ENCODE measurements around the gene DYNC1H1.

The DYNC1H1 gene

DNA sequence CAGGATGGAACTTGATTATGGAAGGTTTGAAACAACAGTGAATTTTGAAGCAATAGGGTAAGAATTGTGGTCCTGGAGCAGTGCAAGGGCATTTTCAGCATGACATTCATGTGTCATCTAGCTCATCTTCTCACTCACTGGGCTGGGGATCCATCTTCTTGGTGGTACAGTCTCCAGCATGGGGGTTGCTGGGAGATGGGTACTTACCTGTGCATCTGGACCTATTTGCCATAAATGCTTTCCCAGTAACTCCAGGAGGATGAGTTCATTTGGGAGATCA, 115.3 kb downstream of the DYNC1H1 start:
- POLR2A ChIA-PET: interaction anchor here (0.5 to 0.8 kb wide), 2 partner anchors 8 to 16 kb away, joined by 3 read pairs; no protein-coding TSS in a partner anchor
- Histone ChIP-seq H3K9me3 (ENCODE audit: control insufficient read depth, insufficient read depth, low read depth, low read length) (no peaks in the 10 kb centered on the region), H3K4me1 (ENCODE audit: control insufficient read depth, insufficient read depth, low read length) (peaks cover 5% of the 10 kb centered on the region; the same call in 1 of the 2 replicates), H3K4me3 (ENCODE audit: low read depth, low read length) (no peak overlapping the region), H3K27ac (ENCODE audit: extremely low read depth, low read depth, low read length) (no peak overlapping the region), H3K36me3 (ENCODE audit: control insufficient read depth in 2 of 2, insufficient read depth in 1 of 2, low read length in 2 of 2) (peaks cover 62 to 67% of the 10 kb centered on the region in 2 experiments)
- TF ChIP-seq ZNF626 (tag by site-specific recombination; IDR thresholded peaks at IDR 0.05): no peak
- no peak for TF ChIP-seq ZNF654 (tag by site-specific recombination; IDR thresholded peaks at IDR 0.05; ENCODE audit: low read depth)
- TF ChIP-seq, protein P1, sequence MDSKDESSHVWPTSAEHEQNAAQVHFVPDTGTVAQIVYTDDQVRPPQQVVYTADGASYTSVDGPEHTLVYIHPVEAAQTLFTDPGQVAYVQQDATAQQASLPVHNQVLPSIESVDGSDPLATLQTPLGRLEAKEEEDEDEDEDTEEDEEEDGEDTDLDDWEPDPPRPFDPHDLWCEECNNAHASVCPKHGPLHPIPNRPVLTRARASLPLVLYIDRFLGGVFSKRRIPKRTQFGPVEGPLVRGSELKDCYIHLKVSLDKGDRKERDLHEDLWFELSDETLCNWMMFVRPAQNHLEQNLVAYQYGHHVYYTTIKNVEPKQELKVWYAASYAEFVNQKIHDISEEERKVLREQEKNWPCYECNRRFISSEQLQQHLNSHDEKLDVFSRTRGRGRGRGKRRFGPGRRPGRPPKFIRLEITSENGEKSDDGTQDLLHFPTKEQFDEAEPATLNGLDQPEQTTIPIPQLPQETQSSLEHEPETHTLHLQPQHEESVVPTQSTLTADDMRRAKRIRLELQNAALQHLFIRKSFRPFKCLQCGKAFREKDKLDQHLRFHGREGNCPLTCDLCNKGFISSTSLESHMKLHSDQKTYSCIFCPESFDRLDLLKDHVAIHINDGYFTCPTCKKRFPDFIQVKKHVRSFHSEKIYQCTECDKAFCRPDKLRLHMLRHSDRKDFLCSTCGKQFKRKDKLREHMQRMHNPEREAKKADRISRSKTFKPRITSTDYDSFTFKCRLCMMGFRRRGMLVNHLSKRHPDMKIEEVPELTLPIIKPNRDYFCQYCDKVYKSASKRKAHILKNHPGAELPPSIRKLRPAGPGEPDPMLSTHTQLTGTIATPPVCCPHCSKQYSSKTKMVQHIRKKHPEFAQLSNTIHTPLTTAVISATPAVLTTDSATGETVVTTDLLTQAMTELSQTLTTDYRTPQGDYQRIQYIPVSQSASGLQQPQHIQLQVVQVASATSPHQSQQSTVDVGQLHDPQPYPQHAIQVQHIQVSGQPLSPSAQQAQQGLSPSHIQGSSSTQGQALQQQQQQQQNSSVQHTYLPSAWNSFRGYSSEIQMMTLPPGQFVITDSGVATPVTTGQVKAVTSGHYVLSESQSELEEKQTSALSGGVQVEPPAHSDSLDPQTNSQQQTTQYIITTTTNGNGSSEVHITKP (tag by site-specific recombination; IDR thresholded peaks at IDR 0.05): peak; percentile 68
- TF ChIP-seq ZNF600 (tag by site-specific recombination; IDR thresholded peaks at IDR 0.05): peak; percentile 84; the same call in 1 of the 2 replicates
- CTCF ChIA-PET: interaction anchor here (1.4 kb wide), 1 partner anchor 372 kb away, joined by 3 read pairs; no protein-coding TSS in a partner anchor

DNA sequence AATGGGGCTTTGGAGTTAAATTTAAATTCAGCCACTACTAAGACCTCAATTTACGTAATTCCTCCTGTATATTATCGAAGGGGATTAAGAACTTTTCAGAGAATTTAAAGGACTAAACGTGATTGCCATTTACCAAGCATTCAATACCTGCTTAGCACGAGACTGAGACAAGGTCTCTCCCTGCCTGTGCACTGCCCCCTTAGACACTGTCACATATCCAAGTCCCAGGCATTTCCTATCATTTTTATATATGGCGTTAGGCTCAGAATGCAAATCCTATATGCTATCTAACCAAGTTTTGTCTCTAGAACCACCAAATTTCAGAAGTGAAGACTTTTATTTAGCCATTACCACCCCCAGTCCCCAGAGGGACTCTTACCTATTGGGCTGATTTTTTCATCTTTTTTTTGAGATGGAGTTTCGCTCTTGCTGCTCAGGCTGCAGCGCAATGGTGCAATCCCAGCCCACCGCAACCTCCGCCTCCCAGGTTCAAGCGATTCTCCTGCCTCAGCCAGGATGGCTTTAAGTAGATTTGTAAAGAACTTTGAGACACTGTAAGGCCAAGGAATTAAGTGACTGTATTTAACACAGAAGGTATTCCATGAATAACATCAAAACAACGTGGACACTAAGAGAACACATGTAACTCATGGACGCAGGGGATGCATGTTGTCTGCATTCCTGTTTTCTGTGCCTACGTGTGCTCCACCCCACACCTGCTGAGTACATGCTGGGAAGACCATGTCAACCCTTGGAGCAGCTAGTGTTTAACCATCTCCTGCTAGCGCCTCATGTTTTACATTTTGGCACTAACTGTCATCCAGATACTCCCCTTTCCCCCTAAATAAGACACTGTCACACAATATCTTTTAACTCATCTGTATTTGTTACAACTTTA, 116.1 kb downstream of the DYNC1H1 start:
- TF ChIP-seq ZFP37 (tag by site-specific recombination; IDR thresholded peaks at IDR 0.05): peak; percentile 93
- no peak for TF ChIP-seq ZBTB7A (tag by site-specific recombination; IDR thresholded peaks at IDR 0.05; ENCODE audit: low read depth)
- TF ChIP-seq HOXD13 (CRISPR knock-in tag; IDR thresholded peaks at IDR 0.05; ENCODE audit: borderline replicate concordance): no peak
- no peak for TF ChIP-seq ZEB2 (tag by site-specific recombination; IDR thresholded peaks at IDR 0.05)
- TF ChIP-seq ZNF239 (tag by site-specific recombination; IDR thresholded peaks at IDR 0.05): no peak
- no peak for TF ChIP-seq BCL11A (tag by site-specific recombination; IDR thresholded peaks at IDR 0.05; ENCODE audit: low read depth)
- peak; percentile 73 for TF ChIP-seq ZNF600 (tag by site-specific recombination; IDR thresholded peaks at IDR 0.05)
- TF ChIP-seq ZNF292 (tag by site-specific recombination; IDR thresholded peaks at IDR 0.05; ENCODE audit: borderline replicate concordance, low read depth): no peak
- peak; percentile 94 for TF ChIP-seq MYNN (tag by site-specific recombination; IDR thresholded peaks at IDR 0.05; ENCODE audit: borderline replicate concordance)
- TF ChIP-seq, protein P2, sequence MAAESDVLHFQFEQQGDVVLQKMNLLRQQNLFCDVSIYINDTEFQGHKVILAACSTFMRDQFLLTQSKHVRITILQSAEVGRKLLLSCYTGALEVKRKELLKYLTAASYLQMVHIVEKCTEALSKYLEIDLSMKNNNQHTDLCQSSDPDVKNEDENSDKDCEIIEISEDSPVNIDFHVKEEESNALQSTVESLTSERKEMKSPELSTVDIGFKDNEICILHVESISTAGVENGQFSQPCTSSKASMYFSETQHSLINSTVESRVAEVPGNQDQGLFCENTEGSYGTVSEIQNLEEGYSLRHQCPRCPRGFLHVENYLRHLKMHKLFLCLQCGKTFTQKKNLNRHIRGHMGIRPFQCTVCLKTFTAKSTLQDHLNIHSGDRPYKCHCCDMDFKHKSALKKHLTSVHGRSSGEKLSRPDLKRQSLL (tag by site-specific recombination; IDR thresholded peaks at IDR 0.05): no peak
- no peak for TF ChIP-seq SP3 (tag by site-specific recombination; IDR thresholded peaks at IDR 0.05)
- ChIA-PET CTCF (interaction anchor here (0.6 kb wide), 1 partner anchor 360 kb away, joined by 3 read pairs; no protein-coding TSS in a partner anchor), POLR2A (no interaction called here)
- Histone ChIP-seq H3K4me1 (ENCODE audit: control insufficient read depth, insufficient read depth, low read length) (peaks cover 5% of the 10 kb centered on the region; the same call in 1 of the 2 replicates), H3K9me3 (ENCODE audit: control insufficient read depth, insufficient read depth, low read depth, low read length) (no peaks in the 10 kb centered on the region), H3K27ac (ENCODE audit: extremely low read depth, low read depth, low read length) (no peak overlapping the region), H3K36me3 (ENCODE audit: control insufficient read depth in 2 of 2, insufficient read depth in 1 of 2, low read length in 2 of 2) (peaks cover 62 to 75% of the 10 kb centered on the region in 2 experiments), H3K4me3 (ENCODE audit: low read depth, low read length) (no peak overlapping the region)
